Neural cell (in vitro differentiated cells): ENCODE measurements around the gene SV2B.

Experiments used
- EP300 ChIP-seq: fragments of 450-650 bp; conservative IDR thresholded peaks from 2 replicates; pipeline ENCODE4 v1.6.1; 2014; ENCODE audit warnings: antibody characterized with exemption, mild to moderate bottlenecking, moderate library complexity; ENCODE audit not compliant: poor library complexity, severe bottlenecking
- EZH2 ChIP-seq: fragments of 200-600, 300-800 bp; shearing (Covaris generic), sonication (generic); IDR thresholded peaks from 2 replicates; pipeline ENCODE4 v1.6.1; 2014; ENCODE audit warnings: antibody characterized with exemption, low read length, borderline replicate concordance, mild to moderate bottlenecking; ENCODE audit not compliant: insufficient read depth, poor library complexity, severe bottlenecking
- POLR2AphosphoS5 ChIP-seq: IDR thresholded peaks from 2 replicates; pipeline ENCODE4 v1.6.1; 2012
- RAD21 ChIP-seq: fragments of 450-650 bp; conservative IDR thresholded peaks from 2 replicates; pipeline ENCODE4 v1.6.1; 2014; ENCODE audit warnings: antibody characterized with exemption, mild to moderate bottlenecking, moderate library complexity
- SMC3 ChIP-seq: fragments of 450-650 bp; conservative IDR thresholded peaks from 2 replicates; pipeline ENCODE4 v1.6.1; 2014; ENCODE audit warnings: antibody characterized with exemption, mild to moderate bottlenecking, moderate library complexity; ENCODE audit not compliant: poor library complexity
- TF ChIP-seq, protein P1 (sequence below): fragments of 450-650 bp; IDR thresholded peaks from 2 replicates; pipeline ENCODE4 v1.5.1; 2014; ENCODE audit warnings: antibody characterized with exemption, mild to moderate bottlenecking, moderate library complexity; ENCODE audit not compliant: poor library complexity, severe bottlenecking

DNA sequence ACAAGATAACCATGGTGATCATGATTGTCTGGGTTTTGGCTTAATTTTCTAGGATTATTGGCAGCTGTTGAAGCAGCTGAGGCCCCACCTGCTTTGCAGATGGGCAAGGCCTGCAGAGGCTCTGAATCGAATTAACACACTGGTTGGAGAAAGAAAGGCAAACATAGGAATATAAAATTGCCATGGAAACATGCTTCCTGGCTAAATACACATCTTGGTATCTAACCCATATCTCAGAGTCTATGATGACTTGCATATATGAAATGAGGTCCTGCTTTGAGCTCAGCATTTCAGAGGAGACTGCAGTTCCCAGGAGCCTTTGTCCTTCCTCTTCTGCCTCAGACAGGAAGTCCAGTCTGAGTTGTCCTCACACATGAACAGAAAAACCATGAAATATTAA is 24.3 kb upstream of the SV2B start:
- no peak for TF ChIP-seq POLR2AphosphoS5
- TF ChIP-seq, protein P1, sequence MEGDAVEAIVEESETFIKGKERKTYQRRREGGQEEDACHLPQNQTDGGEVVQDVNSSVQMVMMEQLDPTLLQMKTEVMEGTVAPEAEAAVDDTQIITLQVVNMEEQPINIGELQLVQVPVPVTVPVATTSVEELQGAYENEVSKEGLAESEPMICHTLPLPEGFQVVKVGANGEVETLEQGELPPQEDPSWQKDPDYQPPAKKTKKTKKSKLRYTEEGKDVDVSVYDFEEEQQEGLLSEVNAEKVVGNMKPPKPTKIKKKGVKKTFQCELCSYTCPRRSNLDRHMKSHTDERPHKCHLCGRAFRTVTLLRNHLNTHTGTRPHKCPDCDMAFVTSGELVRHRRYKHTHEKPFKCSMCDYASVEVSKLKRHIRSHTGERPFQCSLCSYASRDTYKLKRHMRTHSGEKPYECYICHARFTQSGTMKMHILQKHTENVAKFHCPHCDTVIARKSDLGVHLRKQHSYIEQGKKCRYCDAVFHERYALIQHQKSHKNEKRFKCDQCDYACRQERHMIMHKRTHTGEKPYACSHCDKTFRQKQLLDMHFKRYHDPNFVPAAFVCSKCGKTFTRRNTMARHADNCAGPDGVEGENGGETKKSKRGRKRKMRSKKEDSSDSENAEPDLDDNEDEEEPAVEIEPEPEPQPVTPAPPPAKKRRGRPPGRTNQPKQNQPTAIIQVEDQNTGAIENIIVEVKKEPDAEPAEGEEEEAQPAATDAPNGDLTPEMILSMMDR, result no peak
- TF ChIP-seq SMC3, result no peak
- no peak for TF ChIP-seq RAD21
- TF ChIP-seq EZH2, result no peak
- TF ChIP-seq EP300, result no peak
